Activated naive CD8-positive, alpha-beta T cell (primary cell): ENCODE results near the gene SLC16A2.
"Not testable (repeated sequence)": the region's sequence is repeated elsewhere in the genome, so short reads cannot be mapped to it uniquely, and the experiment has no call there.

Source experiments
- H3K27ac Mint-ChIP-seq: one replicate; pipeline ENCODE4 v1.8.0; 2021; ENCODE audit warnings: mixed read lengths
- H3K27me3 Mint-ChIP-seq: one replicate; pipeline ENCODE4 v1.8.0; 2021; ENCODE audit warnings: mixed read lengths
- H3K36me3 Mint-ChIP-seq: one replicate; pipeline ENCODE4 v1.8.0; 2021; ENCODE audit warnings: mixed read lengths
- H3K4me1 Mint-ChIP-seq: one replicate; pipeline ENCODE4 v1.8.0; 2021; ENCODE audit warnings: low read depth, mixed read lengths
- H3K4me3 Mint-ChIP-seq: one replicate; pipeline ENCODE4 v1.8.0; 2021; ENCODE audit warnings: mild to moderate bottlenecking, mixed read lengths
- H3K9me3 Mint-ChIP-seq: one replicate; pipeline ENCODE4 v1.8.0; 2021; ENCODE audit warnings: low read depth, mixed read lengths

SLC16A2 gene

DNA sequence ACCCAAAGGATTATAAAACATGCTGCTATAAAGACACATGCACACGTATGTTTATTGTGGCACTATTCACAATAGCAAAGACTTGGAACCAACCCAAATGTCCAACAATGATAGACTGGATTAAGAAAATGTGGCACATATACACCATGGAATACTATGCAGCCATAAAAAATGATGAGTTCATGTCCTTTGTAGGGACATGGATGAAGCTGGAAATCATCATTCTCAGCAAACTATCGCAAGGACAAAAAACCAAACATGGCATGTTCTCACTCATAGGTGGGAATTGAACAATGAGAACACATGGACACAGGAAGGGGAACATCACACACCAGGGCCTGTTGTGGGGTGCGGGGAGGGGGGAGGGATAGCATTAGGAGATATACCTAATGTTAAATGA is 32.9 kb downstream of the SLC16A2 start:
- not testable (repeated sequence) for H3K27me3 Mint-ChIP-seq, H3K9me3 Mint-ChIP-seq, H3K4me3 Mint-ChIP-seq, H3K27ac Mint-ChIP-seq, H3K36me3 Mint-ChIP-seq
- peaks cover 18% of the 10 kb centered on the region for H3K4me1 Mint-ChIP-seq

- no peaks in the 10 kb centered on the region for H3K9me3 Mint-ChIP-seq
- no peaks in the 10 kb centered on the region for H3K27me3 Mint-ChIP-seq
- H3K27ac Mint-ChIP-seq, result no peak overlapping the region
- H3K36me3 Mint-ChIP-seq, result no peaks in the 10 kb centered on the region
- no peaks in the 10 kb centered on the region for H3K4me1 Mint-ChIP-seq
- no peak overlapping the region for H3K4me3 Mint-ChIP-seq
Measured at GRCh38 chrX:74458736-74459135, 37.4 kb downstream of the SLC16A2 start.

- H3K27me3 Mint-ChIP-seq, result no peaks in the 10 kb centered on the region
- H3K4me3 Mint-ChIP-seq, result no peak overlapping the region
Measured at GRCh38 chrX:74461384-74461783, 40.1 kb downstream of the SLC16A2 start.

GRCh38 chrX:74464722-74465121 is 43.4 kb downstream of the SLC16A2 start:
- Mint-ChIP-seq H3K9me3 (no peaks in the 10 kb centered on the region), H3K4me1 (no peaks in the 10 kb centered on the region), H3K4me3 (no peak overlapping the region), H3K27me3 (no peaks in the 10 kb centered on the region), H3K27ac (no peak overlapping the region), H3K36me3 (no peaks in the 10 kb centered on the region)

More at GRCh38 chrX:74461384-74461783, 40.1 kb downstream of the SLC16A2 start:
- Mint-ChIP-seq H3K4me1 (no peaks in the 10 kb centered on the region), H3K27ac (no peak overlapping the region), H3K9me3 (no peaks in the 10 kb centered on the region), H3K36me3 (no peaks in the 10 kb centered on the region)

DNA sequence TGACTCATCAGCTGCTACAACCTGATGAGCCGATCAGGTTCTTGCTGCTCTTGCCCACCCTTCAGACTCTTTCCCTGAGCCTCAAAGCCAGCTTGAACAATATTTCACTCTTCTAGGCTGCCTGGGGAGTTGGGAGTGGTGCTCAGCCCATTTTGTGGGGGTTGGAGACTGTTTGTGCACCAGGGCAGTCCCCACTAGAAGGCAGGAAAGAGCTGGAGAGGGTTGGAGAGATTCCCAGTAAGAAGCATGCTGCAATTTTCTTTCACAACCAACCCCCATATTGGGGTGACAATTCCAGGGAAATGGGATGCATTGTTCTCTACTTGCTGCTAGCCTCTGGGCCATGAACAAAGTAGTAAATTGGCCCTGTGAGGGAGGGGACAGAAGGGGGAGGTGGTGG is 44.1 kb downstream of the SLC16A2 start:
- no peaks in the 10 kb centered on the region for H3K27me3 Mint-ChIP-seq
- H3K27ac Mint-ChIP-seq, result no peak overlapping the region
- no peaks in the 10 kb centered on the region for H3K36me3 Mint-ChIP-seq
- no peak overlapping the region for H3K4me3 Mint-ChIP-seq
- no peaks in the 10 kb centered on the region for H3K4me1 Mint-ChIP-seq
- no peaks in the 10 kb centered on the region for H3K9me3 Mint-ChIP-seq

GRCh38 chrX:74467656-74468055 is 46.4 kb downstream of the SLC16A2 start:
- H3K36me3 Mint-ChIP-seq, result no peaks in the 10 kb centered on the region
- no peak overlapping the region for H3K27ac Mint-ChIP-seq

DNA sequence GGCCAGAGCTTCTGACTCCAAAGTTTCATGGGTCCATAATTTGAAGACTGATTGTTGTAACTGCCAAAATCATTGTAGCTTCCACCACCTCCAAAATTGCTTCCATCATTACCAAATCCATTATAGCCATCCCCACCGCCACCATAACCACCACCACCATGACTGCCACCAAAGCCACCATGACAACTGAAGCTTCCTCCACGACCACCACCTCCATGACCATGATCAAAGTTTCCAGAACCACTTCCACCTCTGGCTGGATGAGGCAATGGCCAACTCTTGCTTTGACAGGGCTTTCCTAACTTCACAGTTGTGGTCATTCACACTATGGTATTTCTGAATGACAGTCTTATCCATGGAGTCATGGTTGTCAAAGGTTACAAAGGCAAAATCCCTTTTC is 51.8 kb downstream of the SLC16A2 start:
- H3K4me1 Mint-ChIP-seq, H3K4me3 Mint-ChIP-seq, H3K36me3 Mint-ChIP-seq, H3K27ac Mint-ChIP-seq, H3K9me3 Mint-ChIP-seq, H3K27me3 Mint-ChIP-seq: not testable (repeated sequence)

More at GRCh38 chrX:74467656-74468055, 46.4 kb downstream of the SLC16A2 start:
- Mint-ChIP-seq H3K27me3 (no peaks in the 10 kb centered on the region), H3K9me3 (no peaks in the 10 kb centered on the region), H3K4me3 (no peak overlapping the region), H3K4me1 (no peaks in the 10 kb centered on the region)

DNA sequence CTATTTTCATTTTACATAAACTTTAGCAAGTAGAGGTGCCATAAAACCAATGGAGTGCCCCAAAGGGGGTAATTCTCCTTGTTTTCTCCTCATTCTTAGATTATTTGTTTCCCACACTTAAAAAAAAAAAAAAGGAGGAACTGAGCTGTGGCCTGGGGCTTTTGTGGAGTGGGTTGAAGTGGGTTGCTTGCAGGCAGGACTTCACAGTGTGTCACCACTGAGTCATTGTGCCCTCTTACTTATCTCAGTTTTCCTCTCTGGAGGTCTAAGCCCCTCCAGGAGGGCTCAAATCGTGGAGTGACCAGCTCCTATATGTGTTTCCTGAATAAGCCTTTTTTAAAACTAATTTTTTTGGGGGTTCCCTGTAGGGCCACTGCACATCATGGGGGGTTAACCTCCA is 69.0 kb downstream of the SLC16A2 start:
- no peaks in the 10 kb centered on the region for H3K4me1 Mint-ChIP-seq
- no peaks in the 10 kb centered on the region for H3K27me3 Mint-ChIP-seq
- no peak overlapping the region for H3K4me3 Mint-ChIP-seq
- H3K27ac Mint-ChIP-seq, result no peak overlapping the region
- no peaks in the 10 kb centered on the region for H3K9me3 Mint-ChIP-seq
- no peaks in the 10 kb centered on the region for H3K36me3 Mint-ChIP-seq

- Mint-ChIP-seq H3K27ac (no peak overlapping the region), H3K9me3 (no peaks in the 10 kb centered on the region), H3K4me3 (no peak overlapping the region), H3K4me1 (no peaks in the 10 kb centered on the region), H3K27me3 (no peaks in the 10 kb centered on the region), H3K36me3 (no peaks in the 10 kb centered on the region)
Measured at GRCh38 chrX:74492720-74493201, 71.5 kb downstream of the SLC16A2 start.

- H3K27me3 Mint-ChIP-seq, result no peaks in the 10 kb centered on the region
Measured at GRCh38 chrX:74493806-74494205, 72.5 kb downstream of the SLC16A2 start.

DNA sequence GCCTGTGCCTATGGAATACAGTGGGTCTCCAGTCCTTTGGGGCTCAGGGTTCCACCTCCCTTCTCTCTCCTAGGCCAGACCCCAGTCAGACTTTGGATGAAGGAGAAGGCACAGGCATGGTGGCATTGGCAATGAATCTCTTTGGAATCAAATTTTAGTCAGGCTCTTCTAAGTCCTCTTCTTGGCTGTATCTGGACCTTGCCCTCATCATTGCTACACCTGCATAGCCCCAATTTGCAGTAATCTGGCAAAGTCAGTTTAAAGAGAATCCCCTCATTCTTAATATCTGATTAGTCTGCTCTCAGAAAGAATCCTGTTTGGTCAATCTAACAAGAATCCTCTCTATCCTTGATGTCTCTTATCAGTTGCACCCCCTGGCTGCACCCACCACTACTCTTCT is 77.6 kb downstream of the SLC16A2 start:
- H3K9me3 Mint-ChIP-seq, result no peaks in the 10 kb centered on the region
- H3K4me1 Mint-ChIP-seq, result no peaks in the 10 kb centered on the region
- no peak overlapping the region for H3K4me3 Mint-ChIP-seq
- no peaks in the 10 kb centered on the region for H3K36me3 Mint-ChIP-seq
- no peaks in the 10 kb centered on the region for H3K27me3 Mint-ChIP-seq
- no peak overlapping the region for H3K27ac Mint-ChIP-seq

More at GRCh38 chrX:74493806-74494205, 72.5 kb downstream of the SLC16A2 start:
- no peaks in the 10 kb centered on the region for H3K4me1 Mint-ChIP-seq
- H3K4me3 Mint-ChIP-seq, result no peak overlapping the region
- H3K9me3 Mint-ChIP-seq, result no peaks in the 10 kb centered on the region
- H3K27ac Mint-ChIP-seq, result no peak overlapping the region
- no peaks in the 10 kb centered on the region for H3K36me3 Mint-ChIP-seq

DNA sequence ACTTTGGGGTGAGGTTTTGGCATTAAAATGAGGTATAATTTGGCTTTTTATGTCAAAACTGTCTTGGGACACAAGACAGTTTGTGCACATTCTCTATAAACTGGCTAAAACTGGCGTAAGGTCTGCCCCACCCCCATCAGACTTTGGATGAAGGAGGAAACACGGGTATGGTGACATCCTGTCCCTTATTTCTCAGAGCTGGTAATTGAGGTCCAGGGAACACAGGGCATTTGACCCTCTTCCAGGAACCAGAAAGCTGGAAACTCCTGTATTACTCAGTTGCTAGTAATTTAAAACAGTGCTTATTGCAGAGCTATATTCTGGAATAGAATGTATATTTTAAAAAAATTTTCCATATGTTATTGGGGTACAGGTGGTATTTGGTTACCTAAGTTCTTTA is 78.8 kb downstream of the SLC16A2 start:
- Mint-ChIP-seq H3K36me3 (no peaks in the 10 kb centered on the region), H3K27me3 (no peaks in the 10 kb centered on the region), H3K4me1 (no peaks in the 10 kb centered on the region), H3K27ac (no peak overlapping the region), H3K4me3 (no peak overlapping the region), H3K9me3 (no peaks in the 10 kb centered on the region)

- Mint-ChIP-seq H3K36me3 (no peaks in the 10 kb centered on the region), H3K4me1 (no peaks in the 10 kb centered on the region), H3K27ac (no peak overlapping the region), H3K27me3 (no peaks in the 10 kb centered on the region), H3K4me3 (no peak overlapping the region), H3K9me3 (no peaks in the 10 kb centered on the region)
Measured at GRCh38 chrX:74500555-74500954, 79.3 kb downstream of the SLC16A2 start.

DNA sequence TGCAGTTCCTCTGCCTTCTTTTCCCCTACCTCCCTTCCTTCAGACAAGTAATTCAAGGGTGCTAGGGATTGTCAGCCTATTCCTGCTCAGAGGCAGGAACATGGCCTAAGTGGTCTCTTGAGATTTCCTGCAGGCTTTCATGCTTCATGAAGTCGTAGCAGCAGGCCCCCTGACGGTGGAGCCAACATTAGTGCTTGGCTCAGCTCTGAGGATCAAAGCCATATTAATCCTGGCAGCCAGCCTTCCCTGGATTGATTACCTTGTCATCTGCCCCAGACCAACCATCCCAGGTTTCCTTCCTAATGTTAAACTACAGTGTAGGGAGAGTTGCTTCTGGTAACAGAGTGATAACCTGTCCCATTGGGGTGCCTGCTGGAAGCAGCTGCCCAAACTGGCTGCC is 84.1 kb downstream of the SLC16A2 start:
- no peaks in the 10 kb centered on the region for H3K9me3 Mint-ChIP-seq
- no peak overlapping the region for H3K4me3 Mint-ChIP-seq
- no peaks in the 10 kb centered on the region for H3K36me3 Mint-ChIP-seq
- no peaks in the 10 kb centered on the region for H3K4me1 Mint-ChIP-seq
- H3K27me3 Mint-ChIP-seq, result no peaks in the 10 kb centered on the region
- H3K27ac Mint-ChIP-seq, result no peak overlapping the region

DNA sequence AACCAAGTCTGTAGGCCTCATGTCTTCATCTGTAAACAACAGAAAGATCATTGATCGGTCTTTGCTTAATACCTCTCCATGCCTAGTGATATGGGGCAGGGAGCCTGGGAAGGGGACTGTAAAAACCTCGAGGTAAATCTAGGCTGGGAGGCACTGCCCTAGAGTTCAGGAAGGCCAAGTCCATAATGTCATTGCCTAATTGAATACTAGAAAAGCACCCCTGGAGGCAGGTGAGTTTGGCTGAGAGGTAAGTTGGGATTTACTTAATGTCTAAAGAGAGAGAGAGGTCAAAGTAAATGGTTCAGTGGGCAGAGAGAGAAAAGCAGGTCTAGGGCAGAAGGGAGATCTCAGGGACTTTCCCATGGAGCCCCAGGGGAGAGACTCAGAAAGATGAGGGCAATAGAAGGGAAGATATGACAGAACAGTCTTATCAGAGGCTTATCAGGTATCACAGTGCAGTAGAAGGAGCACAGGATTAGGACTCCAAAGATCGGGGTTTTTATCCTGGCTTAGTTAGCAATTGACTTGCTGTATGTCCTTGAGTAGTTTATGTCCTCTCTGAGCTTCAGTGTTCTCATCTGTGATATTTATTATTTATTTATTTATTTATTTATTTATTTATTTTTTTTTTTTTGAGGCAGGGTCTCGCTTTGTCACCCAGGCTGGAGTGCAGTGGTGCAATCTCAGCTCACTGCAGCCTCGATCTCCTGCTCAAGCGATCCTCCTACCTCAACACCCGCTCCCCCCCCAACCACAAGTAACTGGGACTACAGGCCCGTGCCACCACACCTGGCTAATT is 85.2 kb downstream of the SLC16A2 start:
- Mint-ChIP-seq H3K9me3 (no peaks in the 10 kb centered on the region), H3K4me3 (no peak overlapping the region), H3K36me3 (no peaks in the 10 kb centered on the region), H3K27me3 (no peaks in the 10 kb centered on the region), H3K4me1 (no peaks in the 10 kb centered on the region), H3K27ac (no peak overlapping the region)

- Mint-ChIP-seq H3K4me1 (no peaks in the 10 kb centered on the region), H3K9me3 (no peaks in the 10 kb centered on the region), H3K27ac (no peak overlapping the region), H3K27me3 (no peaks in the 10 kb centered on the region), H3K4me3 (no peak overlapping the region), H3K36me3 (no peaks in the 10 kb centered on the region)
Measured at GRCh38 chrX:74507191-74507590, 85.9 kb downstream of the SLC16A2 start.
